ENCODE results near the gene TRPM1.

The TRPM1 gene

DNA sequence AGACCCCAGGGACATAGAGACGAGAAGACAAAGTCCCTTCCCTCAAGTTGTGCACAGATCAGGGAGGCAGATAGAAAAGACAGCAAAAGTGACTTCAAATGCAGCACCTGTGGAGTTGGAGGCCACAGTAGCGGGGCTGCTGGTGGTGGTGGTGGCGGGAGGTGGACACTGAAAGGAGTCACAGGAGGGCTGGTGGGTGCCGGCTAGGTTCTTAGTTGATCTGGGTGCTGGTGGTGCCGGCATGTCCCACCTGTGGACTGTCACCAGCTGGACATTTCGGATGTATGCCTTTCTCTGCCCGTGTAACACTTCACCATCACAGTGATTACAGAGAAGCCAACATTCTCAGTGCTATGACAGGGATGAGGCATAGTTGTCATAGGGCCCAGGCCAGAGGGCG lies 60.9 kb downstream of the TRPM1 start:
- Histone ChIP-seq H3K4me3 (ENCODE audit: low read length in 2 of 2) (no peak overlapping the region), H3K9ac (ENCODE audit: low read depth in 1 of 2, low read length in 2 of 2) (no peak overlapping the region), H3K9me3 (ENCODE audit: control insufficient read depth in 2 of 2, low read length in 2 of 2) (no peaks in the 10 kb centered on the region), H3K27me3 (ENCODE audit: control insufficient read depth in 2 of 2, insufficient read depth in 2 of 2, low read length in 2 of 2) (no peaks in the 10 kb centered on the region), H3K27ac (ENCODE audit: low read depth in 2 of 2, low read length in 2 of 2) (no peak overlapping the region), H3K36me3 (ENCODE audit: control insufficient read depth in 2 of 2, insufficient read depth in 2 of 2, low read length in 2 of 2) (no peaks in the 10 kb centered on the region), H3K4me1 (ENCODE audit: control insufficient read depth in 2 of 2, insufficient read depth in 2 of 2, low read length in 2 of 2) (no peaks in the 10 kb centered on the region)

DNA sequence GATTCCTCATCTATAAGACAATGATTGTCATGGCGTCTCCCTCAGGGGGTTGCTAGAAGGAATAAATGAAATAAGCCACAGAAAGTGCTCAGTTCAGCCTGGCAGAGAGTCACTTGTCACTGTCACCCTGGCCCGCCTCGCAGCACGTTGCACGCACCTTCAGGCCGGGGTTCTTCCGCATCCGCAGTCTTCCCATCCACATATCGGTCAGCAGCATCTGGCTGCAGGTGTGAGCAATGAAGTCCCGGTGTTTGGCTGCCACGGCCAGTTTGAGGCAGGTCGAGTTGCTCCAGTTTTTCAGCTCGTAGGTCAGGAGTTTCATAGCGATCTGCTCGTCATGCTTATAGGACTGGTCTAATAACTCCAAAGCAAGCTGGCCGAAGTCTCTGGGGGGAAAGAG lies 61.6 kb downstream of the TRPM1 start:
- no peak overlapping the region for H3K9ac ChIP-seq (ENCODE audit: low read depth in 1 of 2, low read length in 2 of 2)
- no peak overlapping the region for H3K27ac ChIP-seq (ENCODE audit: low read depth in 2 of 2, low read length in 2 of 2)
- no peaks in the 10 kb centered on the region for H3K36me3 ChIP-seq (ENCODE audit: control insufficient read depth in 2 of 2, insufficient read depth in 2 of 2, low read length in 2 of 2)
- H3K4me3 ChIP-seq (ENCODE audit: low read length in 2 of 2): no peak overlapping the region
- no peaks in the 10 kb centered on the region for H3K27me3 ChIP-seq (ENCODE audit: control insufficient read depth in 2 of 2, insufficient read depth in 2 of 2, low read length in 2 of 2)
- no peaks in the 10 kb centered on the region for H3K9me3 ChIP-seq (ENCODE audit: control insufficient read depth in 2 of 2, low read length in 2 of 2)
- no peaks in the 10 kb centered on the region for H3K4me1 ChIP-seq (ENCODE audit: control insufficient read depth in 2 of 2, insufficient read depth in 2 of 2, low read length in 2 of 2)

DNA sequence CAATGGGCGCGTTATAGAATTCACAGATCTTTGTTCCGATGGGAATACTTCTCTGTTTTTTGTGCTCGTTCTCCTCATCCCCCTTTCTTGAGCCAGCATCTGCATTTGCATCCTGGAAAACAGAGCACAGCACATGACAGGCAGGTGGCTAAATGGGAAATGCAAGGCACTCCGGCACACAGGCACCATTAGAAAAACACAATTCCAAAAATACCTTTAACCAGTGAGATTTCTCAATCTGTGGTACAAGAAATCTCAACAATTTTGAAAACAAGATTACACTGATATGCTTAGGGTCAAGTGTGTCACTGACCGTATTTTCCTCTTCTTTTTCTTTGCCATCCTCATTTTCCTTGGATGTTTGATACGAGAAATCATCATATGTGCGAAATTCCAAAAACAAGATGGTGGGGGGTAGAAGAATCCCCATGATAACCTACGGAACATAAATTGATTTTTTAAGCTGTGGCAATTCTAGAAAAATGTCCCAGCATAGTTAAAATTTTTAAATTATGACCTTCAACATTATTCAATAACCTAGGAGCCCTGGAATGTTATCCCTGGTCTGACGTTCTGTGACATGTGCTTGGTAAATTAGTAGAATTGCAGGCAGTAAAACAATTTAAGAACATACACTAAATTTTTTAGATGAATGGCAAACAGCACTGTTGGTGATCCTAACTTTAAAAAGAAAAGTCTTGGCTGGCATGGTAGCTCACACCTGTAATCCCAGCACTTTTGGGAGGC lies 63.6 kb downstream of the TRPM1 start:
- Histone ChIP-seq H3K36me3 (ENCODE audit: control insufficient read depth in 2 of 2, insufficient read depth in 2 of 2, low read length in 2 of 2) (no peaks in the 10 kb centered on the region), H3K4me3 (ENCODE audit: low read length in 2 of 2) (no peak overlapping the region), H3K4me1 (ENCODE audit: control insufficient read depth in 2 of 2, insufficient read depth in 2 of 2, low read length in 2 of 2) (no peaks in the 10 kb centered on the region), H3K9me3 (ENCODE audit: control insufficient read depth in 2 of 2, low read length in 2 of 2) (no peaks in the 10 kb centered on the region), H3K9ac (ENCODE audit: low read depth in 1 of 2, low read length in 2 of 2) (no peak overlapping the region), H3K27ac (ENCODE audit: low read depth in 2 of 2, low read length in 2 of 2) (no peak overlapping the region), H3K27me3 (ENCODE audit: control insufficient read depth in 2 of 2, insufficient read depth in 2 of 2, low read length in 2 of 2) (no peaks in the 10 kb centered on the region)

DNA sequence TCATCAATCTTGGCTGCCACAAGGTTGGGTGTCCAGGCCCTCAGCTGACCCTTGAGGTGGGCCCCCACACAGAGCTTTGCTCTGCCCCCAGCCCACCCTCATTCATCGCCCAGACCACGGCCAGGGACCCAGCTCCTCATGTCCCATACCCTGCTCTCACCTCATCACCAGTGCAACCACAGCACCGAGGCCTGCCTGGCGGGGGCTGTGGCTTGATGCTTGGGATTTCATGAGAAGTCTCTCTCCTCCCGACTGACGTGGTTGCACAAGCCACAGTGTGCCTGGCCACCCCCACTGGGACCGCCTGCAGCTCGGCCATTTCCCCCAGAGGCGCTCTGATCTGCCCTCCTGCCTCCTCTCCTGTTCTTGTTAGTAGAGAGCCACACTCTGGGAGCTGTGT lies 64.7 kb downstream of the TRPM1 start:
- H3K27ac ChIP-seq (ENCODE audit: low read depth in 2 of 2, low read length in 2 of 2): no peak overlapping the region
- no peak overlapping the region for H3K9ac ChIP-seq (ENCODE audit: low read depth in 1 of 2, low read length in 2 of 2)
- H3K27me3 ChIP-seq (ENCODE audit: control insufficient read depth in 2 of 2, insufficient read depth in 2 of 2, low read length in 2 of 2): no peaks in the 10 kb centered on the region
- no peaks in the 10 kb centered on the region for H3K36me3 ChIP-seq (ENCODE audit: control insufficient read depth in 2 of 2, insufficient read depth in 2 of 2, low read length in 2 of 2)
- no peaks in the 10 kb centered on the region for H3K4me1 ChIP-seq (ENCODE audit: control insufficient read depth in 2 of 2, insufficient read depth in 2 of 2, low read length in 2 of 2)
- H3K4me3 ChIP-seq (ENCODE audit: low read length in 2 of 2): no peak overlapping the region
- no peaks in the 10 kb centered on the region for H3K9me3 ChIP-seq (ENCODE audit: control insufficient read depth in 2 of 2, low read length in 2 of 2)

DNA sequence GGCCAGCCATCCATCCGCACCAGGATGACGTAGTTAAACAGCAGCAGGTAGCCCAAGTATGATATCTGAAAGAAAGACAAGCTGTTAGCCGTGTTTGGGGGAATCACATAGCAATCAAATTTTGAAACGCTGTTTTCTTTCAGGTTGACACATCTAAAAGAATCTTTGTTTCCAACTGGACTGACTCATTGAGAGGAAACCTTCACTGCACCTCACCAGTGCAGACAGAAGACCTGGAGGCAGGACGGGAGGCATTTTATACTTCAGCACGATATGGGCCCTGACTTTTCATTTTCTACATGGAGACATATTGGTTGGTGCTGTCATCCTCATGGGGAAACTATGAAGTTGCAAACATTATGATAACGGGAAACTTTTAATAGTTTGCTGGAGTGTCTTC lies 65.9 kb downstream of the TRPM1 start:
- Histone ChIP-seq H3K36me3 (ENCODE audit: control insufficient read depth in 2 of 2, insufficient read depth in 2 of 2, low read length in 2 of 2) (no peaks in the 10 kb centered on the region), H3K27me3 (ENCODE audit: control insufficient read depth in 2 of 2, insufficient read depth in 2 of 2, low read length in 2 of 2) (no peaks in the 10 kb centered on the region), H3K27ac (ENCODE audit: low read depth in 2 of 2, low read length in 2 of 2) (no peak overlapping the region), H3K4me1 (ENCODE audit: control insufficient read depth in 2 of 2, insufficient read depth in 2 of 2, low read length in 2 of 2) (no peaks in the 10 kb centered on the region), H3K4me3 (ENCODE audit: low read length in 2 of 2) (no peak overlapping the region), H3K9me3 (ENCODE audit: control insufficient read depth in 2 of 2, low read length in 2 of 2) (no peaks in the 10 kb centered on the region), H3K9ac (ENCODE audit: low read depth in 1 of 2, low read length in 2 of 2) (no peak overlapping the region)

DNA sequence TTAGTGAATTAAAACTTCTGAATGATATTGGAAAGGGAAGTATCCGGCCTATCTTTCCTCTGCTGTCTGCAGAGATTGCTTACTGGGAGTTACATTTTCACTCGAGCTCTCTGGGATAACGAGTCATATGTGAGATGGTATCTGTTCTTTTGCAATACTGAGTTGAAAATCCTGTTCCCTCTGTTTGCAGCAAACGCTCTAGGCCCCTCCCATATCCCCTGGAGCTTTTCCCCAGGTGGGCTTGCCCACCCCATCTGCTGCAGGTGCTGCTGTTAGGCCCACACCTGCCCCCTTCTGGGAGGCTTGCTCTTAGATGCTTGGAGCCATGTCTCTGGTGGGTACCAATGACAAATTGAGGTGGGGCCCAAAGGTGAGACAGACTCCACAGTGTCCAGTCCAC lies 67.4 kb downstream of the TRPM1 start:
- H3K36me3 ChIP-seq (ENCODE audit: control insufficient read depth in 2 of 2, insufficient read depth in 2 of 2, low read length in 2 of 2): no peaks in the 10 kb centered on the region
- H3K9ac ChIP-seq (ENCODE audit: low read depth in 1 of 2, low read length in 2 of 2): no peak overlapping the region
- no peak overlapping the region for H3K27ac ChIP-seq (ENCODE audit: low read depth in 2 of 2, low read length in 2 of 2)

DNA sequence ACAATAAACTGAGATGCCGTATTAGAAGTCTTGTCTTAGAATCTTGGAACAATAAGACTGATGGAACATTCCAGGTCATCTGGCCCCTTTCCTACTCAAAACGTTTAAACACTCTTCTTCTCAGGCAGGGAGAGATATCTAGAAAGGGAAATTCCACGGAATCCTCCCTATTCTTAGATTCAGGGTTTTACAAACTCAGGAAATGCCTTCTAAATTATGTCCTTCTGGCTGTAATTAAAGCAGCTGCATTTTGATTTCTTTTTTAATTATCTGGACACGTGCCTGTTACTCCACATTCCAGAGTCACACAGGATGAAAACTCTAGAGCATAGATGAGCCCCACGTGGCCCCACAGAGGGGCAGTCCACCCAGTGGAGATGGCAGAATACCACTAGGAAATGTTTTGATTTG lies 68.6 kb downstream of the TRPM1 start:
- H3K9ac ChIP-seq (ENCODE audit: low read depth in 1 of 2, low read length in 2 of 2): no peak overlapping the region
- no peaks in the 10 kb centered on the region for H3K9me3 ChIP-seq (ENCODE audit: control insufficient read depth in 2 of 2, low read length in 2 of 2)
- H3K27me3 ChIP-seq (ENCODE audit: control insufficient read depth in 2 of 2, insufficient read depth in 2 of 2, low read length in 2 of 2): no peaks in the 10 kb centered on the region
- H3K36me3 ChIP-seq (ENCODE audit: control insufficient read depth in 2 of 2, insufficient read depth in 2 of 2, low read length in 2 of 2): no peaks in the 10 kb centered on the region
- no peaks in the 10 kb centered on the region for H3K4me1 ChIP-seq (ENCODE audit: control insufficient read depth in 2 of 2, insufficient read depth in 2 of 2, low read length in 2 of 2)
- no peak overlapping the region for H3K27ac ChIP-seq (ENCODE audit: low read depth in 2 of 2, low read length in 2 of 2)
- no peak overlapping the region for H3K4me3 ChIP-seq (ENCODE audit: low read length in 2 of 2)

More for the DNA sequence above, 67.4 kb downstream of the TRPM1 start:
- H3K4me1 ChIP-seq (ENCODE audit: control insufficient read depth in 2 of 2, insufficient read depth in 2 of 2, low read length in 2 of 2): no peaks in the 10 kb centered on the region
- H3K9me3 ChIP-seq (ENCODE audit: control insufficient read depth in 2 of 2, low read length in 2 of 2): no peaks in the 10 kb centered on the region
- no peaks in the 10 kb centered on the region for H3K27me3 ChIP-seq (ENCODE audit: control insufficient read depth in 2 of 2, insufficient read depth in 2 of 2, low read length in 2 of 2)
- no peak overlapping the region for H3K4me3 ChIP-seq (ENCODE audit: low read length in 2 of 2)

DNA sequence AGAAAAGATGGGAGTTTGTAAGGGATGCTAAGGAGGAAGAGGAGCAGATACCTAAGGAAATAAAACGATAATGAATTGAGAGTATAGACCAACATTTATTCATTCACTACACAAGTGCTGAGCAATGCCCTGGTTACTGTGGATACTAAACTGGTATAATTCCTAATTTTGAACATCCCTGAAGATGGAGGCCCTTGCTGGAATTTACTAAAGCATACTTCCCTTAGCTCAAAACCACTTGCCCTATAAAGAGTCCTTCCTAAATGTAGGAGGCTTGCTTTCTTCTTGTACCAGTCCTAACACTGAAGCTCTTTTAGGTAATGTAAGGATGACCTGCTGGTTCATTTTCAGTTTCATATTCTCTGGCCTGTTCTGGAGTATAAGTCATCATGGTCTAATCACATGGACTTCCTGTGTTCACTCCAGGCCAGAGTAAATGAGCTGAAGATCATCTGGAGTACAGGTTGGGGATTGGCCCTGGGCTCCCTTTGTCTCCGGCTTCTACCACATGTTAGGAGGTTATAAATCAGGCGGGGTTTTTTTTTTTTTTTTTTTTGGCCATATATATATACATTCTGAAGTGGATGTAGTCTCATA lies 70.0 kb downstream of the TRPM1 start:
- H3K4me1 ChIP-seq (ENCODE audit: control insufficient read depth in 2 of 2, insufficient read depth in 2 of 2, low read length in 2 of 2): no peaks in the 10 kb centered on the region
- H3K27ac ChIP-seq (ENCODE audit: low read depth in 2 of 2, low read length in 2 of 2): no peak overlapping the region
- H3K27me3 ChIP-seq (ENCODE audit: control insufficient read depth in 2 of 2, insufficient read depth in 2 of 2, low read length in 2 of 2): no peaks in the 10 kb centered on the region
- no peaks in the 10 kb centered on the region for H3K36me3 ChIP-seq (ENCODE audit: control insufficient read depth in 2 of 2, insufficient read depth in 2 of 2, low read length in 2 of 2)
- no peak overlapping the region for H3K9ac ChIP-seq (ENCODE audit: low read depth in 1 of 2, low read length in 2 of 2)
- no peaks in the 10 kb centered on the region for H3K9me3 ChIP-seq (ENCODE audit: control insufficient read depth in 2 of 2, low read length in 2 of 2)
- no peak overlapping the region for H3K4me3 ChIP-seq (ENCODE audit: low read length in 2 of 2)

DNA sequence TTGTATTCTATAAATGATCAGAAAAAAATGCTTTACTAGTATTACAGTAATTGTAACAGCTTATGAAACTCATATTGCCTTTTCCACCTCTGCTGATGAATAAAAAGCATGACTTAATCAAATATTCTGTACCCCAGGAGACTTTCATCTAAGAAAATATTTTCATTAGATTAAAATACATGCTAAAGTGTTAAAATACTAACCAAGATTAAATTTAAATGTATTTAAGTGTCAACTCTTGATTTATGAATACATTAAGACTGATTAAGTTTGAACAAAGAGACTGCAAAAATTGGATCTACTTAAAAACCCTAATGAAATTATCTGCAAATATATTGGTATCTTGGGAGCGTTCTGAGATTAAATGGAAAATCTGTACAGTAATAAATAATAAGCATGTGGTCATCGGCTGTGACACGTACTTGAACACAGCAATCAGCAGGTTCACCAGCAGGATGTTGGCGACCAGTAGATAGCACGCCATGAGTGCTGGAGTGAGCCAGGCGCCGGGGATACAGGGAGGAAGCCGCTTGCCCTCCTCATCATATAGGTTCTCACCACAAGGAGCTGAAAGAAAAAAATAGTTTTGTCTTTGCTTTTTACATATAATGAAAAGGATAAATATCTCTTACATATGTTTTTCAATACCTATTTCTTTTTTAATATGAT lies 73.5 kb downstream of the TRPM1 start:
- no peak overlapping the region for H3K27ac ChIP-seq (ENCODE audit: low read depth in 2 of 2, low read length in 2 of 2)
- H3K4me3 ChIP-seq (ENCODE audit: low read length in 2 of 2): no peak overlapping the region
- H3K9me3 ChIP-seq (ENCODE audit: control insufficient read depth in 2 of 2, low read length in 2 of 2): no peaks in the 10 kb centered on the region
- H3K36me3 ChIP-seq (ENCODE audit: control insufficient read depth in 2 of 2, insufficient read depth in 2 of 2, low read length in 2 of 2): no peaks in the 10 kb centered on the region
- peaks cover 6 to 9% of the 10 kb centered on the region in 2 donors for H3K4me1 ChIP-seq (ENCODE audit: control insufficient read depth in 2 of 2, insufficient read depth in 2 of 2, low read length in 2 of 2)
- no peak overlapping the region for H3K9ac ChIP-seq (ENCODE audit: low read depth in 1 of 2, low read length in 2 of 2)
- H3K27me3 ChIP-seq (ENCODE audit: control insufficient read depth in 2 of 2, insufficient read depth in 2 of 2, low read length in 2 of 2): no peaks in the 10 kb centered on the region

DNA sequence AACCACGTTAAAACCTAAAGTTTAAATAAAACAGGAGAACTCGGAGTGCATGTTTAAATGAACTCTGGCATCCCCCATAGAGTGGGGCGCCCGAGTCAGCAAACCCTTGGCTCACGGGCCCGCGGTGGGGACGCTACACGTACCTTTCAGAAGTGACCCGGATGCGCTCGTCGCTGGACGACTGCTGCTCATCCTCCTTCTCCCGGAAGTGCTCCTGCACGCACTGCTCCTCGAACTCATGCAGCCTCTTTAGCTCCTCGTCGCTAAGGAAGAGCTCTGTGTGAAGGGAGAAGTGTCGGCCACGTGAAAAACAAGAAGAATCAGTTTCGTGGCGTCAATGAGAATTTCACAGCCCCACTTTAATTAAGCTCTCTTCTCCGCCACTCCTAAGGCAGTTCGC lies 75.5 kb downstream of the TRPM1 start:
- H3K9me3 ChIP-seq (ENCODE audit: control insufficient read depth in 2 of 2, low read length in 2 of 2): no peaks in the 10 kb centered on the region
- no peaks in the 10 kb centered on the region for H3K36me3 ChIP-seq (ENCODE audit: control insufficient read depth in 2 of 2, insufficient read depth in 2 of 2, low read length in 2 of 2)
- no peak overlapping the region for H3K4me3 ChIP-seq (ENCODE audit: low read length in 2 of 2)
- no peaks in the 10 kb centered on the region for H3K27me3 ChIP-seq (ENCODE audit: control insufficient read depth in 2 of 2, insufficient read depth in 2 of 2, low read length in 2 of 2)
- H3K27ac ChIP-seq (ENCODE audit: low read depth in 2 of 2, low read length in 2 of 2): no peak overlapping the region
- no peak overlapping the region for H3K9ac ChIP-seq (ENCODE audit: low read depth in 1 of 2, low read length in 2 of 2)
- peaks cover 6 to 9% of the 10 kb centered on the region in 2 donors for H3K4me1 ChIP-seq (ENCODE audit: control insufficient read depth in 2 of 2, insufficient read depth in 2 of 2, low read length in 2 of 2)
